Psoas muscle (tissue), 8 donors: ENCODE results near the gene UPF2. TPM values are rescaled to one million over a fixed set of nuclear protein-coding genes. Genes with fewer than 3 reads are reported as not detected.
"Not testable (repeated sequence)": the region's sequence is repeated elsewhere in the genome, so short reads cannot be mapped to it uniquely, and the experiment has no call there.

Experiments
- ATAC-seq, 4 donors: fragments of 200-7000 bp; cut with Tn5 transposase; one replicate each; pipeline ENCODE4 v1.9.1; 2020; ENCODE audit warnings: moderate library complexity in 3 of 4, mild to moderate bottlenecking in 2 of 4
- DNase-seq, 2 donors: peaks; one replicate each; pipeline ENCODE4 v3.0.0-alpha.2; 2020
- H3K27ac ChIP-seq: fragments of 200-600 bp; one replicate; pipeline ENCODE4 v1.8.0; 2022
- H3K27me3 ChIP-seq, 3 donors: fragments of 200-600 bp in 1 of 3; one replicate each; pipeline versions ENCODE4 v1.6.1 to v1.8.0; 2013 to 2022; ENCODE audit warnings: low read length in 2 of 3, mild to moderate bottlenecking in 2 of 3, moderate library complexity in 1 of 3; ENCODE audit not compliant: insufficient read depth in 3 of 3
- H3K36me3 ChIP-seq, 2 donors: fragments of 200-600 bp in 1 of 2; one replicate each; pipeline versions ENCODE4 v1.6.1 to v1.8.0; 2013 to 2022; ENCODE audit warnings: low read depth in 1 of 2, mild to moderate bottlenecking in 1 of 2, moderate library complexity in 1 of 2; ENCODE audit not compliant: insufficient read depth in 1 of 2
- H3K4me1 ChIP-seq: fragments of 200-600 bp; one replicate; pipeline ENCODE4 v1.8.0; 2022
- H3K4me3 ChIP-seq: fragments of 200-600 bp; one replicate; pipeline ENCODE4 v1.8.0; 2022; ENCODE audit warnings: mild to moderate bottlenecking
- H3K9me3 ChIP-seq: fragments of 200-600 bp; one replicate; pipeline ENCODE4 v1.8.0; 2022
- CTCF ChIP-seq: fragments of 200-600 bp; IDR thresholded peaks from one replicate; pipeline ENCODE4 v1.8.0; 2022; ENCODE audit warnings: antibody characterized with exemption
- WGBS, 3 donors: extraction: QIAGEN DNeasy Blood & Tissue Kit; methylation state at CpG; one replicate each; pipeline versions ENCODE4 v1.1.6 to v1.1.7; 2013; 5-methylcytosine and 5-hydroxymethylcytosine counted together
- intact Hi-C, 2 donors: fragments of 100-400 bp; cut with DNase I; formaldehyde crosslinking; loops; one replicate each; pipeline versions ENCODE4 v1.11.0 to v1.14.2; 2022
- polyA plus RNA-seq, 3 donors: library from polyadenylated mRNA; stranded (reverse); fragments of 200-250 nt; gene quantifications; one replicate each; pipeline ENCODE4 v1.2.3, GENCODE V29; 2013
- total RNA-seq, 4 donors: library from RNA; stranded (reverse); fragmentation: NEBNext Ultra II Directional in 2 of 4; extraction: Animal tissue kit (Norgen Biotek cat#: 25700) in 2 of 4; gene quantifications; one replicate each; pipeline versions ENCODE4 v1.2.1 to v1.2.4, GENCODE V29; 2021 to 2023
- donor health status: healthy with polysubstance abuse.
- donor health status: DM: no; HTN: no; CAD: no; lungs with moderate emphysema.
- donor health status: Bipolar disorder and iron deficiency.
- donor health status: healthy.
- donor health status: DM: yes; HTN: yes; CAD: no.
- donor health status: DM: no; HTN: no; CAD: no.
- donor health status: DM: no; HTN: no; CAD: no.
- donor health status: DM: yes; HTN: yes; CAD: no.

The UPF2 gene
- total and polyA plus RNA-seq, 7 donors: 12.7 to 35.1 (median 23.6) TPM

GRCh38 chr10:12081879-12082557 lies 39.4 kb upstream of the UPF2 start:
- H3K9me3 ChIP-seq: no peaks in the 10 kb centered on the region
- ATAC-seq (no peak), DNase-seq (no peak)
- H3K4me3 ChIP-seq: no peak overlapping the region
- TF ChIP-seq CTCF: no peak
- intact Hi-C loops: no loop called here
- H3K4me1 ChIP-seq: no peaks in the 10 kb centered on the region
- H3K27me3 ChIP-seq: no peaks in the 10 kb centered on the region
- peaks cover 2 to 51% of the 10 kb centered on the region in 2 donors for H3K36me3 ChIP-seq
- WGBS, 3 donors: 75 to 90% (median 90%) methylated on average over 6 of the region's 6 CpGs
- no peak overlapping the region for H3K27ac ChIP-seq

GRCh38 chr10:12081470-12081869 lies 38.9 kb upstream of the UPF2 start:
- no peaks in the 10 kb centered on the region for H3K27me3 ChIP-seq
- TF ChIP-seq CTCF: no peak
- WGBS, 3 donors: 78 to 90% (median 90%) methylated on average over 8 of the region's 8 CpGs
- H3K9me3 ChIP-seq: no peaks in the 10 kb centered on the region
- H3K4me1 ChIP-seq: no peaks in the 10 kb centered on the region
- DNase-seq (no peak), ATAC-seq (no peak)
- no peak overlapping the region for H3K4me3 ChIP-seq
- no peak overlapping the region for H3K27ac ChIP-seq
- peaks cover 0 to 45% of the 10 kb centered on the region in 2 donors for H3K36me3 ChIP-seq
- intact Hi-C loops: no loop called here

- Histone ChIP-seq H3K36me3 (peaks cover 0 to 19% of the 10 kb centered on the region in 2 donors), H3K4me1 (no peaks in the 10 kb centered on the region), H3K27ac (peak overlapping the region; percentile 23), H3K4me3 (no peak overlapping the region), H3K9me3 (no peaks in the 10 kb centered on the region), H3K27me3 (no peaks in the 10 kb centered on the region)
- ATAC-seq (peak in 3 of 4 donors; percentile 28 to 65 (median 43)), DNase-seq (no peak)
- intact Hi-C loops: no loop called here
- 66 to 73% (median 67%) methylated on average over 9 of the region's 9 CpGs for WGBS, 3 donors
- TF ChIP-seq CTCF: no peak
These were observed 35.1 kb upstream of the UPF2 start for GRCh38 chr10:12077580-12078180.

- H3K27ac ChIP-seq: no peak overlapping the region
- WGBS, 3 donors: 83 to 90% (median 90%) methylated on average over 4 of the region's 4 CpGs
- no peaks in the 10 kb centered on the region for H3K27me3 ChIP-seq
- no peak for TF ChIP-seq CTCF
- H3K36me3 ChIP-seq: peaks cover 0 to 5% of the 10 kb centered on the region in 2 donors
- H3K4me1 ChIP-seq: peaks cover 10% of the 10 kb centered on the region
- H3K4me3 ChIP-seq: no peak overlapping the region
- DNase-seq: no peak
- H3K9me3 ChIP-seq: no peaks in the 10 kb centered on the region
- ATAC-seq: no peak
- intact Hi-C loops: loop anchor here in 1 of 2 donors (5.0 kb wide), 1 partner anchor 54 kb away; the partner anchor contains the start of gene SEC61A2
These were observed 30.9 kb upstream of the UPF2 start for GRCh38 chr10:12073526-12073925.

- ATAC-seq, H3K4me1 ChIP-seq, H3K4me3 ChIP-seq, H3K9me3 ChIP-seq, DNase-seq, H3K27me3 ChIP-seq, H3K27ac ChIP-seq, H3K36me3 ChIP-seq: not testable (repeated sequence)
- intact Hi-C loops: loop anchor here in 1 of 2 donors (5.0 kb wide), 1 partner anchor 56 kb away; the partner anchor contains the start of gene SEC61A2
- WGBS, 3 donors: 93 to 95% (median 94%) methylated on average over 15 of the region's 15 CpGs
These were observed 28.8 kb upstream of the UPF2 start for GRCh38 chr10:12071441-12071840.
